ENCODE measurements around the gene KCNQ5.

DNA sequence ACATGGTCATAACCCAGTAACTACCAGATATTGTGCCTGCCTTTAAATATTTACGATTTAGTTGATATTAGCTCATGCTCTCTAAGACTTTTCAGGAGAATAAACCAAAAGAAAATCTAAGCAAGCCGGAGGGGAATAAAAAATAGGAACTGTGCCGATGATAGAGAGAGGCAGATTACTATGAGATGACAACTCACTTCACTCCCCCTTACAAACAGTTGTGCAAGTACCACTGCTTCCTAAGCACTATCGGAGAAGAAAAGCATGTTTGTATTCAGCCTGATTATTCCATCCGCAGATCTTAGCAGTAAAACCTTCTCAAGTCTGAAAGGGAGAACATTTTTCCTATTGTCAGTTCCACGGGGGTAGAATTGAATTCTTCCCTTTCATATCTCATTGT is 294.4 kb downstream of the KCNQ5 start:
- TF ChIP-seq, protein P1, sequence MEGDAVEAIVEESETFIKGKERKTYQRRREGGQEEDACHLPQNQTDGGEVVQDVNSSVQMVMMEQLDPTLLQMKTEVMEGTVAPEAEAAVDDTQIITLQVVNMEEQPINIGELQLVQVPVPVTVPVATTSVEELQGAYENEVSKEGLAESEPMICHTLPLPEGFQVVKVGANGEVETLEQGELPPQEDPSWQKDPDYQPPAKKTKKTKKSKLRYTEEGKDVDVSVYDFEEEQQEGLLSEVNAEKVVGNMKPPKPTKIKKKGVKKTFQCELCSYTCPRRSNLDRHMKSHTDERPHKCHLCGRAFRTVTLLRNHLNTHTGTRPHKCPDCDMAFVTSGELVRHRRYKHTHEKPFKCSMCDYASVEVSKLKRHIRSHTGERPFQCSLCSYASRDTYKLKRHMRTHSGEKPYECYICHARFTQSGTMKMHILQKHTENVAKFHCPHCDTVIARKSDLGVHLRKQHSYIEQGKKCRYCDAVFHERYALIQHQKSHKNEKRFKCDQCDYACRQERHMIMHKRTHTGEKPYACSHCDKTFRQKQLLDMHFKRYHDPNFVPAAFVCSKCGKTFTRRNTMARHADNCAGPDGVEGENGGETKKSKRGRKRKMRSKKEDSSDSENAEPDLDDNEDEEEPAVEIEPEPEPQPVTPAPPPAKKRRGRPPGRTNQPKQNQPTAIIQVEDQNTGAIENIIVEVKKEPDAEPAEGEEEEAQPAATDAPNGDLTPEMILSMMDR (IDR thresholded peaks at IDR 0.05; ENCODE audit: low read depth, low read length, poor library complexity, severe bottlenecking): no peak
- TF ChIP-seq EZH2phosphoT487 (IDR thresholded peaks at IDR 0.05; ENCODE audit: borderline replicate concordance, low read length): no peak

Measured in DOHH2 (cell line).